ENCODE measurements around the gene DTX3L. TPM values are rescaled to one million over a fixed set of nuclear protein-coding genes. Genes with fewer than 3 reads are reported as not detected.

Gene DTX3L
- polyA plus RNA-seq (ENCODE audit: insufficient read length in 4 of 4): 10 to 100 TPM; 13.9 to 15.9 (median 14.3) TPM

- peak; percentile 58 to 69 (median 60) for DNase-seq (ENCODE audit: low read depth in 4 of 4, low spot score in 3 of 4)
Measured at GRCh38 chr3:122564155-122564912, at the start of gene DTX3L, which contains the start of gene PARP9. TSS of gene DTX3L (plus strand) at chr3:122564338. CDS start at chr3:122564427, 89 bp downstream. TSS of gene PARP9 (minus strand) at chr3:122564300. CDS start at chr3:122559620, 4,680 bp downstream.

- no peak for DNase-seq (ENCODE audit: low read depth in 4 of 4, low spot score in 3 of 4)
Measured at GRCh38 chr3:122515020-122515468, 49.1 kb upstream of the DTX3L start.

GRCh38 chr3:122515870-122516269, 48.3 kb upstream of the DTX3L start:
- no peak for DNase-seq (ENCODE audit: low read depth in 4 of 4, low spot score in 3 of 4)

- DNase-seq (ENCODE audit: low read depth in 4 of 4, low spot score in 3 of 4): no peak
Measured at GRCh38 chr3:122516846-122517360, 47.2 kb upstream of the DTX3L start.

DNA sequence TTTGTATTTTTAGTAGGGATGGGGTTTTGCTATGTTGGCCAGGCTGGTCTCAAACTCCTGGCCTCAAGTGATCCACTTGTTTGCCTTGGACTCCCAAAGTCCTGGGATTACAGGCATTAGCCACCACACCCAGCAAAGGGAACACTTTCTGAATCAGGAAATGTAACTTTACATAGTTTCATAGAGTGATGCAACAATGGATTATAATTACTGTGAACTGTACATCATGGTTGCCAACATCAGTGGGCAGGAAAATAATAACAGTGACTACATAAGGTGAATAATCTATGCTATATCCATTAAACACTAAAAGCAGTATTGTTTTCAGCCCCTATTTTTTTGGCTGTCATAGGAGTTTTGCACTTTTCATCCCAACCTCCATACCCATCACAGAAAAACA, 44.4 kb upstream of the DTX3L start:
- DNase-seq (ENCODE audit: low read depth in 4 of 4, low spot score in 3 of 4): no peak

DNA sequence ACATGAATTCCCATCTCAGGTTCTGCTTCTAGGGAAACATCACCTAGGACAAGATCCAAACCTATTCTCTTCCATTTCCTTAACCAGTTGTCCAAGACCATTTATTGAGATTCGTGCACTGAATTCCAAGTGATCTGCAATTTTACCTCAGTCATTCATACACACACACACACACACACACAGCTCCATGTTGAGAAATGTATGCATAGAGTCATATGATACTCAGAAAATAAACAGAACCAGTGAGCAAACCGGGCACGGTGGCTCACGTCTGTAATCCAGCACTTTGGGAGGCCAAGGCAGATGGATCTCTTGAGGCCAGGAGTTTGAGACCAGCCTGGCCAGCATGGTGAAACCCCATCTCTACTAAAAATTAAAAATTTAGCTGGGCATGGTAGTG, 43.3 kb upstream of the DTX3L start:
- DNase-seq (ENCODE audit: low read depth in 4 of 4, low spot score in 3 of 4): no peak

- no peak for DNase-seq (ENCODE audit: low read depth in 4 of 4, low spot score in 3 of 4)
Measured at GRCh38 chr3:122523317-122523716, 40.8 kb upstream of the DTX3L start.

DNA sequence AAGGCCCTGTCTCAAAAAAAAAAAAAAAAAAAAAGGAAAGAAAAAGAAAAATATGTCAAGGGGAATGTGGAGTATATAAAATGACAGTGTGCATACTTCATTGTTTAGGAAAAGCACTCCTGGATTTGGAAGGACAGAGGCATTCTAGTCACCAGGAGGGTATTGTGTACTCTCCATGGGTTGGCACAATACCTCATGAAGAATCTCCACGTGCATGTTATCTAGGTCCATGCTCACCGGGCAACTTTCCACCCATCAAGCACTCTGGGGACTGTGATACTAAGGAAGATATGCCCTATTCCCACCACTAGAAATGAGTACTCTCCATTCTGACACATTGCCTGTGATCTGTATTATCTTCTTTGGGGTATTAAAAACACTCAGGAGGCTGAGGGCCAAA, 34.0 kb upstream of the DTX3L start:
- DNase-seq (ENCODE audit: low read depth in 4 of 4, low spot score in 3 of 4): no peak

DNA sequence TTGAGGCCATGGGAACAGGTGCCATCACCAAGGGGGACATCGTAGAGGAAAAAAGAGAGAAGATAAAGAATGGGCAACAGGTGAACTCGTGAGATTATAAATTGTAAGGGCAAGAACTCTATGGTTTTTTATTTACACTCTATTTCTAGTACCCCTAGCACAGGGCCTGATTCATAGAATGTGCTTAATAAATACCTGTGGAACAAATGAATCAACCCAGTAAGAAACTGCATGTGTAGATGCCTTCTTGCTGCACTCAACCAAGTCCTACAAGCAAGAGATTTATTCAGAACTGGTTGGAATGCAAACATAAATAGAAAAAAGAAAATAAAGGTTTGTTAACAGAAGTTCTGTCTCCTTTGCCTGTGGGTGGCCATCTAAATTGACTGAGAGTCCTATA, 30.7 kb upstream of the DTX3L start:
- no peak for DNase-seq (ENCODE audit: low read depth in 4 of 4, low spot score in 3 of 4)

DNA sequence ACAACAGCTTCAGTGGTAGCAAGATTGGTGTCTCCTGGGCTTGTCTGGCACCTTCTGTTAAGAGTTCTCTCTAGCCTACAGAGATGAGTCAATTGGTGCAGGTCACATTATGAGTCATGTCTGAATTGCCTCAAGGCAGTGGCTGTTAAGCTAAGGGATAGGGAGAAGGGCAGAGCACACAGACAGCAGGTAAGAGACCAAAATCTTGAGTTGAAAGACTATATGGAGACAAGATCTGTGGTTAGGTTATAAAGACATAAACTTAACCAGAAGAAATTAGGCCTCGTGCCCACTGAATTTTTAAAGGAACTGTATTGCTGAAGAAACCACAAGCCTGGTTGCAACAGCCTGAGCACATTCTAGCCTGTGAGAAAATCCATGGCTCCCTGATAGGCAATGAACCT, 30.2 kb upstream of the DTX3L start:
- DNase-seq (ENCODE audit: low read depth in 4 of 4, low spot score in 3 of 4): no peak

DNA sequence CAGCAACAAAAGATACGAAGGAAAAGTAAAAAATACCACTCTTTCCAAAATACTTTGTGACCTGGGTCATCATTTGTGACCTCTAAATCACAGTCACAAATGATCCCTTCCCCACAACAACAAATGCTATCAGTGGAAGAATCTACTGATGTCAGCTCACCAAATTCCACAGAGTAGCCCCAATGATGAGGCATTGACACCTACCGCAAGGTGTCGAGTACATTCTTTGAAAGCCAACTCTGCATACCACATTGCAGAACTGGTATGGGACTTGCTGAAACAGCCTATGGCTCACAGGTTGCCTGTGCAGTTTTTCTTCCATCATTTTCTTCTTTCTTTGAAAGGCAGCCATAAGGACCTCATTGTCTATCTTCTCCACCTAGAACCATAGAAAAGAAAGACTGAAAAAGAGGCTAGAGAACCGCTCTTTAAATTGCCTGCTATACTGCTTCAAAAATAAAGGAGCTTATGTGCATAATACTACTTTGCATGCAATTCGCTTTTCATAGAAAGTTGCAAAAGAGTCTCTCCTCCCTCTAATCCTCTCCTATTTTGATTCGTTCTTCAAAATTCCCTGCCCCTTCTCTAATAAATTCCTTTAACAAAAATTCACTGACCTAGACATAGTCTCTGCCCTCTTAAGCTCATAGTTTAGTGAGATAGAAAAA, 28.0 kb upstream of the DTX3L start:
- DNase-seq (ENCODE audit: low read depth in 4 of 4, low spot score in 3 of 4): no peak

- DNase-seq (ENCODE audit: low read depth in 4 of 4, low spot score in 3 of 4): no peak
Measured at GRCh38 chr3:122536632-122537001, 27.5 kb upstream of the DTX3L start.

- DNase-seq (ENCODE audit: low read depth in 4 of 4, low spot score in 3 of 4): no peak
Measured at GRCh38 chr3:122538956-122539490, 25.1 kb upstream of the DTX3L start.

DNA sequence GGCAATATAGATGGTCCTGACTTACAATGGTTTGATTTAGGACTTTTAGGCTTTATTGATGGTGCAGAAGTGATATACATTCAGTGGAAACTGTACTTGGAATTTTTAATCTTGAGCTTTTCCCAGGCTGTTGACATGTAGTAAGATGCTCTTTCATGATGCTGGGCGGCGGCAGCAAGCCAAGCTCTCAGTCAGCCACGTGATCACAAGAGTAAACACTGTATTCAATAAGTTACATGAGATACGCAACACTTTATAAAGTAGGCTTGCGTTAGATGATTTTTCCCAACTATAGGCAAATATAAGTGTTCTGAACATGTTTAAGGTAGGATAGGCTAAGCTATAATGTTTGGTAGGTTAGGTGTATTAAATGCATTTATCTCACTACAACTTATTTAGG, 18.0 kb upstream of the DTX3L start:
- no peak for DNase-seq (ENCODE audit: low read depth in 4 of 4, low spot score in 3 of 4)

DNA sequence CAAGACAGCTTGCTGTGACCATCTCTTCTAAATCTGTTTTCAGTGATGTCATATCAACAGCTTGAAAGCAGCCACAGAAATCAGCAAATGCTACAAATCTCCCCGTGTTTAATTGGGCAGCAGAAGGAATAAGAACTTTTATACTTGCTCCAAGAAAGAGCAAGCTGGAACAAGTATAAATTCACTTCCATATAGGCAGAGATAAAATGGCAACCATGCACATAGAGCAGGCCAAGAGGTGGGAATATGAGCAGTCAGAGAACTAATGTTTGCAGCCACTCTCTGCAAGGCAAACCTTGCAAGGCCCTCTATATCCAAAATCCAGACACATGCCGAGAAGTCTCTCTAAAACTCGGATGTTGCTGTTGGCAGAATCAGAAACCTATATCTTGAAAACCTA, 16.1 kb upstream of the DTX3L start:
- no peak for DNase-seq (ENCODE audit: low read depth in 4 of 4, low spot score in 3 of 4)

- no peak for DNase-seq (ENCODE audit: low read depth in 4 of 4, low spot score in 3 of 4)
Measured at GRCh38 chr3:122548619-122549018, 15.5 kb upstream of the DTX3L start.

GRCh38 chr3:122553171-122553570, 11.0 kb upstream of the DTX3L start:
- no peak for DNase-seq (ENCODE audit: low read depth in 4 of 4, low spot score in 3 of 4)

DNA sequence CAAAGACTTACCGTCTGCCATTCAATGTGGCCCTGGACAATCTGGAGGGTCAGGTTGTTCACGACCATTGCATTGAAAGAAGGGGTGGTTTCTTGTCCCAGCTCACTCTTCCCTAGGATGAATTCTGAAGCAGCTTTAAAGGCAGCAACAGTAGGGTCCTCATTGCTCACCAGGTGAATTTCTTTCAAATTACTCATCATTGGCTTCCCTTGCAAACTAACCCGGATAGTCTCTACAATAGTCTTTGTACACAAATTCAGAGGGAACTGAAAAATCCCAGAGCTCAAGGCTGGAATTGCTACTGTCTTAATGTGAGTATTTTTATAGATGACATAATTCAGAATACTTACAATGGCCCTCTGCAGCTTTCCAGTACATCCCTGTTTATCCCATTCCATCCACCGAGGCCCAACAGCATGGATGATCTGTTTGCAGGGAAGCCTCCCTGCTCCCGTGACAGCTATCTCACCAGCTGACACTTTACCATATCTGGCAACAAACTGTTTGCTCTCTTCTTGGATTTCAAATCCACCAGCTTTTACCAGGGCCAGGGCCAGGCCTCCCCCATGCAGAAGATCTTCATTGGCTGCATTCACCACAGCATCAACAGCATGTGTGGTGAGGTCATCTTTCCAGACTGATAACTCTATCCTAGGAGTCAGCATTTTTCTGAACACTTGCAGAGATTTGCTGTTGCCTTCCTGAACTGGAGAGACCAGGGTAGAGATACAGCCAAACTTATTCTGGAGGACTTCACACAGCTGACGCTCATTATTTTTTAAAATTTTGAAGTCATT, 8.7 kb upstream of the DTX3L start:
- DNase-seq (ENCODE audit: low read depth in 4 of 4, low spot score in 3 of 4): no peak

DNA sequence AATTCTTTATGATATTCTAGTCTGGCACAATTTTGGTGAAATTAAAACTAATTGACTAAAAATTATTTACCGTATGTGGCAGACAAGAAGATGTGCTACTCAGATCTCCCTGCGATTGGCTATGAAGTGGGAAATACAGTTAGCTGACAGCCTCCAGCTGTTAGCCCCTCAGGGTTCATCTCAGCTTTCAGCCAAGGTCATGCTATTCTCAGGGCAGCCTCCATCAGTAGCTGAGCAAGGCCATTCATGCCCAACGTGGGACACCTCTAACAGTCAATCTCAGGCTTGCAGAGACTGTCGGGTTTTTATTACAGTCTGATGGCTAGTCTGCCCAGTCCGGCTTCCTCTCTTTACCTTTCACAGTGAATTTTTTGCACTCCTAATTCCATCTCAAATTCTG, 6.8 kb upstream of the DTX3L start:
- DNase-seq (ENCODE audit: low read depth in 4 of 4, low spot score in 3 of 4): no peak

DNA sequence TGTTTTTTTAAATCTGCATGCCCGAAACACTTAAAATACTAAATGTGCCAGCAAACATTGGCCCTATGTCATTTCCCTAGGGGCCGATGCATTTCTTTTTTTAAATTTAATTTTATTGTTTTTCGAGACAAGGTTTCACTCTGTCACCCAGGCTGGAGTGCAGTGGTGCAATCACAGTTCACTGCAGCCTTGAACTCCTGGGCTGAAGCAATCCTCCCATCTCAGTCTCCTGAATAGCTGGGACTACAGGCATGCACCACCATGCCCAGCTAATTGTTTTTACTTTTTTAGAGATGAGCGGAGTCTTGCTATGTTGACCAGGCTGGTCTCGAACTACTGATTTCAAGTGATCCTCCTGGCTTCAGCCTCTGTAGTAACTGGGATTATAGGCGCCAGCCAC, 5.5 kb upstream of the DTX3L start:
- DNase-seq (ENCODE audit: low read depth in 4 of 4, low spot score in 3 of 4): no peak

- DNase-seq (ENCODE audit: low read depth in 4 of 4, low spot score in 3 of 4): no peak
Measured at GRCh38 chr3:122559906-122560305, 4.2 kb upstream of the DTX3L start.

Data from left renal pelvis (tissue), 4 donors.